Measurements from ENCODE around the gene RUNX1.

Gene RUNX1

GRCh38 chr21:34841154-34841553, 207.9 kb downstream of the RUNX1 start:
- no peak overlapping the region for H3K9ac ChIP-seq (ENCODE audit: low read depth, low read length)
- H3K27ac ChIP-seq (ENCODE audit: low read depth, low read length): no peak overlapping the region
- H3K9me3 ChIP-seq (ENCODE audit: insufficient read depth, low read depth, low read length): no peaks in the 10 kb centered on the region
- 93% methylated on average over 4 of the region's 4 CpGs for WGBS
- no peaks in the 10 kb centered on the region for H3K27me3 ChIP-seq (ENCODE audit: insufficient read depth, low read length)
- no peak overlapping the region for H3K4me3 ChIP-seq (ENCODE audit: low read length)
- H3K4me1 ChIP-seq (ENCODE audit: insufficient read depth, low read length): peaks cover 26% of the 10 kb centered on the region
- no peaks in the 10 kb centered on the region for H3K36me3 ChIP-seq (ENCODE audit: insufficient read depth, low read length)

- H3K9me3 ChIP-seq (ENCODE audit: insufficient read depth, low read depth, low read length): no peaks in the 10 kb centered on the region
- 96% methylated on average over 4 of the region's 4 CpGs for WGBS
- H3K4me1 ChIP-seq (ENCODE audit: insufficient read depth, low read length): peaks cover 26% of the 10 kb centered on the region
- no peaks in the 10 kb centered on the region for H3K36me3 ChIP-seq (ENCODE audit: insufficient read depth, low read length)
- H3K27ac ChIP-seq (ENCODE audit: low read depth, low read length): no peak overlapping the region
- no peak overlapping the region for H3K9ac ChIP-seq (ENCODE audit: low read depth, low read length)
- H3K4me3 ChIP-seq (ENCODE audit: low read length): no peak overlapping the region
- H3K27me3 ChIP-seq (ENCODE audit: insufficient read depth, low read length): no peaks in the 10 kb centered on the region
Measured at GRCh38 chr21:34840693-34841092, 208.4 kb downstream of the RUNX1 start.

GRCh38 chr21:34838956-34839820, 209.9 kb downstream of the RUNX1 start:
- 95% methylated on average over 14 of the region's 14 CpGs for WGBS
- Histone ChIP-seq H3K27me3 (ENCODE audit: insufficient read depth, low read length) (no peaks in the 10 kb centered on the region), H3K9ac (ENCODE audit: low read depth, low read length) (no peak overlapping the region), H3K36me3 (ENCODE audit: insufficient read depth, low read length) (no peaks in the 10 kb centered on the region), H3K4me1 (ENCODE audit: insufficient read depth, low read length) (peaks cover 24% of the 10 kb centered on the region), H3K27ac (ENCODE audit: low read depth, low read length) (no peak overlapping the region), H3K9me3 (ENCODE audit: insufficient read depth, low read depth, low read length) (no peaks in the 10 kb centered on the region), H3K4me3 (ENCODE audit: low read length) (no peak overlapping the region)

GRCh38 chr21:34836933-34837505, 212.1 kb downstream of the RUNX1 start:
- Histone ChIP-seq H3K4me3 (ENCODE audit: low read length) (no peak overlapping the region), H3K9ac (ENCODE audit: low read depth, low read length) (no peak overlapping the region), H3K27me3 (ENCODE audit: insufficient read depth, low read length) (no peaks in the 10 kb centered on the region), H3K27ac (ENCODE audit: low read depth, low read length) (no peak overlapping the region), H3K9me3 (ENCODE audit: insufficient read depth, low read depth, low read length) (no peaks in the 10 kb centered on the region), H3K4me1 (ENCODE audit: insufficient read depth, low read length) (peaks cover 23% of the 10 kb centered on the region), H3K36me3 (ENCODE audit: insufficient read depth, low read length) (no peaks in the 10 kb centered on the region)
- WGBS: 64% methylated on average over 2 of the region's 4 CpGs

- 83% methylated on average over 13 of the region's 13 CpGs for WGBS
- Histone ChIP-seq H3K9me3 (ENCODE audit: insufficient read depth, low read depth, low read length) (no peaks in the 10 kb centered on the region), H3K9ac (ENCODE audit: low read depth, low read length) (no peak overlapping the region), H3K27me3 (ENCODE audit: insufficient read depth, low read length) (no peaks in the 10 kb centered on the region), H3K27ac (ENCODE audit: low read depth, low read length) (peak overlapping the region; percentile 56; the same call in 1 of the 2 replicates), H3K4me1 (ENCODE audit: insufficient read depth, low read length) (peaks cover 23% of the 10 kb centered on the region), H3K4me3 (ENCODE audit: low read length) (no peak overlapping the region), H3K36me3 (ENCODE audit: insufficient read depth, low read length) (no peaks in the 10 kb centered on the region)
Measured at GRCh38 chr21:34836103-34836932, 212.8 kb downstream of the RUNX1 start.

- 49% methylated on average over 5 of the region's 6 CpGs for WGBS
- Histone ChIP-seq H3K27ac (ENCODE audit: low read depth, low read length) (peak overlapping the region; percentile 56; the same call in 1 of the 2 replicates), H3K27me3 (ENCODE audit: insufficient read depth, low read length) (no peaks in the 10 kb centered on the region), H3K4me1 (ENCODE audit: insufficient read depth, low read length) (peaks cover 23% of the 10 kb centered on the region), H3K9ac (ENCODE audit: low read depth, low read length) (no peak overlapping the region), H3K9me3 (ENCODE audit: insufficient read depth, low read depth, low read length) (no peaks in the 10 kb centered on the region), H3K4me3 (ENCODE audit: low read length) (no peak overlapping the region), H3K36me3 (ENCODE audit: insufficient read depth, low read length) (no peaks in the 10 kb centered on the region)
Measured at GRCh38 chr21:34835526-34835925, 213.6 kb downstream of the RUNX1 start.

- H3K36me3 ChIP-seq (ENCODE audit: insufficient read depth, low read length): no peaks in the 10 kb centered on the region
- H3K9ac ChIP-seq (ENCODE audit: low read depth, low read length): no peak overlapping the region
- WGBS: 88% methylated on average over 11 of the region's 11 CpGs
Measured at GRCh38 chr21:34834852-34835501, 214.1 kb downstream of the RUNX1 start.

GRCh38 chr21:34834290-34834689, 214.8 kb downstream of the RUNX1 start:
- 93% methylated on average over 9 of the region's 9 CpGs for WGBS
- Histone ChIP-seq H3K27ac (ENCODE audit: low read depth, low read length) (no peak overlapping the region), H3K4me1 (ENCODE audit: insufficient read depth, low read length) (peaks cover 23% of the 10 kb centered on the region), H3K9ac (ENCODE audit: low read depth, low read length) (no peak overlapping the region), H3K36me3 (ENCODE audit: insufficient read depth, low read length) (no peaks in the 10 kb centered on the region), H3K9me3 (ENCODE audit: insufficient read depth, low read depth, low read length) (no peaks in the 10 kb centered on the region), H3K4me3 (ENCODE audit: low read length) (no peak overlapping the region), H3K27me3 (ENCODE audit: insufficient read depth, low read length) (no peaks in the 10 kb centered on the region)

More at GRCh38 chr21:34834852-34835501, 214.1 kb downstream of the RUNX1 start:
- peaks cover 23% of the 10 kb centered on the region for H3K4me1 ChIP-seq (ENCODE audit: insufficient read depth, low read length)
- no peaks in the 10 kb centered on the region for H3K27me3 ChIP-seq (ENCODE audit: insufficient read depth, low read length)
- H3K4me3 ChIP-seq (ENCODE audit: low read length): no peak overlapping the region
- no peaks in the 10 kb centered on the region for H3K9me3 ChIP-seq (ENCODE audit: insufficient read depth, low read depth, low read length)
- H3K27ac ChIP-seq (ENCODE audit: low read depth, low read length): peak overlapping the region; percentile 28; the same call in 1 of the 2 replicates

GRCh38 chr21:34833465-34833864, 215.6 kb downstream of the RUNX1 start:
- H3K27ac ChIP-seq (ENCODE audit: low read depth, low read length): no peak overlapping the region

GRCh38 chr21:34830386-34831170, 218.5 kb downstream of the RUNX1 start:
- Histone ChIP-seq H3K9ac (ENCODE audit: low read depth, low read length) (no peak overlapping the region), H3K36me3 (ENCODE audit: insufficient read depth, low read length) (no peaks in the 10 kb centered on the region)
- 84% methylated on average over 11 of the region's 12 CpGs for WGBS

More at GRCh38 chr21:34833465-34833864, 215.6 kb downstream of the RUNX1 start:
- Histone ChIP-seq H3K9me3 (ENCODE audit: insufficient read depth, low read depth, low read length) (no peaks in the 10 kb centered on the region), H3K9ac (ENCODE audit: low read depth, low read length) (no peak overlapping the region), H3K4me1 (ENCODE audit: insufficient read depth, low read length) (peaks cover 23% of the 10 kb centered on the region), H3K27me3 (ENCODE audit: insufficient read depth, low read length) (no peaks in the 10 kb centered on the region), H3K4me3 (ENCODE audit: low read length) (no peak overlapping the region), H3K36me3 (ENCODE audit: insufficient read depth, low read length) (no peaks in the 10 kb centered on the region)
- WGBS: 95% methylated on average over 5 of the region's 5 CpGs

More at GRCh38 chr21:34830386-34831170, 218.5 kb downstream of the RUNX1 start:
- Histone ChIP-seq H3K9me3 (ENCODE audit: insufficient read depth, low read depth, low read length) (peaks cover 4% of the 10 kb centered on the region; the same call in 1 of the 2 replicates), H3K4me3 (ENCODE audit: low read length) (no peak overlapping the region), H3K27ac (ENCODE audit: low read depth, low read length) (no peak overlapping the region), H3K4me1 (ENCODE audit: insufficient read depth, low read length) (peaks cover 12% of the 10 kb centered on the region), H3K27me3 (ENCODE audit: insufficient read depth, low read length) (no peaks in the 10 kb centered on the region)

Measured in HUES64 (cell line).